Measurements from ENCODE around the gene NPPB.

- TF ChIP-seq CTCF (IDR thresholded peaks at IDR 0.05; ENCODE audit: insufficient read depth, low read length, poor library complexity, severe bottlenecking), result no peak
- no peak for TF ChIP-seq EZH2phosphoT487 (conservative IDR thresholded peaks at IDR 0.05; ENCODE audit: low read length)
Measured at GRCh38 chr1:11822091-11822490, 36.7 kb downstream of the NPPB start.
